Prostate gland (tissue), 2 donors: Measurements from ENCODE around the gene CHN1.

Experiments used
- CTCF ChIP-seq, 4 experiments: fragments of 200-600 bp in 2 of 4; fragments of 450-650 bp in 2 of 4; sonication (generic) in 2 of 4; IDR thresholded peaks; 1 replicate in 3 of 4; 2 replicates in 1 of 4; pipeline ENCODE4 v1.5.1; 2016 to 2019; ENCODE audit warnings: antibody characterized with exemption in 4 of 4, mild to moderate bottlenecking in 2 of 4, moderate library complexity in 2 of 4
- POLR2A ChIP-seq: fragments of 450-650 bp; IDR thresholded peaks from one replicate; pipeline ENCODE4 v1.6.1; 2016; ENCODE audit warnings: antibody characterized with exemption, mild to moderate bottlenecking
- POLR2AphosphoS5 ChIP-seq: sonication (generic); formaldehyde crosslinking; IDR thresholded peaks from one replicate; pipeline ENCODE4 v1.6.1; 2017; ENCODE audit warnings: antibody characterized with exemption

GRCh38 chr2:174878537-174879147 lies 126.5 kb downstream of the CHN1 start:
- TF ChIP-seq CTCF (IDR thresholded peaks at IDR 0.05), result no peak
- TF ChIP-seq POLR2A, result no peak
- TF ChIP-seq POLR2AphosphoS5, result no peak
